HepG2 (cell line): ENCODE results near the gene NDUFC1. TPM values are rescaled to one million over a fixed set of nuclear protein-coding genes. Genes with fewer than 3 reads are reported as not detected.

ENCODE experiments used
- FOXP1 ChIP-seq, 2 experiments: fragments of 450-650 bp in 1 of 2; IDR thresholded peaks; 2 replicates each; pipeline ENCODE4 v1.6.1; 2017 to 2018; ENCODE audit warnings: antibody characterized with exemption in 1 of 2
- GATA4 ChIP-seq: sonication (generic); IDR thresholded peaks from 2 replicates; pipeline ENCODE4 v1.6.1; 2016; ENCODE audit warnings: antibody characterized with exemption, low read depth, borderline replicate concordance
- HNRNPLL ChIP-seq: fragments of 200-400 bp; formaldehyde crosslinking; IDR thresholded peaks from 2 replicates; pipeline ENCODE4 v1.6.1; 2017; ENCODE audit warnings: mild to moderate bottlenecking, low read depth, low read length; ENCODE audit not compliant: poor library complexity, severe bottlenecking
- MAFF ChIP-seq: IDR thresholded peaks from 2 replicates; pipeline ENCODE4 v1.6.1; 2011; ENCODE audit warnings: low read depth, low read length, improper control_type of control experiment
- SCMH1 ChIP-seq: sonication (generic); formaldehyde crosslinking; IDR thresholded peaks from 2 replicates; pipeline ENCODE4 v1.9.0; 2021; ENCODE audit warnings: missing genetic modification reagents, mild to moderate bottlenecking, borderline replicate concordance
- ZNF546 ChIP-seq: sonication (generic); formaldehyde crosslinking; conservative IDR thresholded peaks from 2 replicates; pipeline ENCODE4 v1.8.1; 2023; ENCODE audit warnings: mild to moderate bottlenecking, missing genetic modification reagents
- polyA plus RNA-seq, 8 experiments: library from polyadenylated mRNA; depleted of rRNA in 3 of 8; stranded (reverse) in 7 of 8; unstranded in 1 of 8; fragments of >200 nt; fragmentation: Illumina TruSeq in 4 of 8; extraction: Trizol in 4 of 8; gene quantifications; 2 replicates each; pipeline versions ENCODE4 v1.2.1 to v1.2.3, GENCODE V29; 2011 to 2016; ENCODE audit warnings: low read depth in 4 of 8, missing spikeins in 1 of 8, mixed read lengths in 1 of 8; ENCODE audit not compliant: insufficient read depth in 1 of 8
- total RNA-seq, 5 experiments: library from RNA; depleted of rRNA; stranded (reverse); fragments of >200 nt; fragmentation: Illumina TruSeq; extraction: Trizol; gene quantifications; 2 replicates each; pipeline ENCODE4 v1.2.3, GENCODE V29; 2016; ENCODE audit warnings: low read depth in 1 of 5
- TF ChIP-seq, protein P1 (sequence below): sonication (generic); formaldehyde crosslinking; IDR thresholded peaks from 2 replicates; pipeline ENCODE4 v1.8.0; 2022; ENCODE audit warnings: missing genetic modification reagents, mild to moderate bottlenecking, moderate library complexity, borderline replicate concordance
- TF ChIP-seq, protein P2 (sequence below): sonication (generic); formaldehyde crosslinking; IDR thresholded peaks from 2 replicates; pipeline ENCODE4 v1.5.0; 2020; ENCODE audit warnings: mild to moderate bottlenecking, missing genetic modification reagents, borderline replicate concordance
- TF ChIP-seq, protein P3 (sequence below): sonication (generic); IDR thresholded peaks from 2 replicates; pipeline ENCODE4 v1.6.1; 2016; ENCODE audit warnings: low read depth, borderline replicate concordance
- TF ChIP-seq, protein P4 (sequence below): sonication (generic); formaldehyde crosslinking; IDR thresholded peaks from 2 replicates; pipeline ENCODE4 v1.4.0; 2020; ENCODE audit warnings: low read depth, missing genetic modification reagents
- TF ChIP-seq, protein P5 (sequence below), 2 experiments: sonication (generic) in 1 of 2; formaldehyde crosslinking in 1 of 2; IDR thresholded peaks; 2 replicates each; pipeline versions ENCODE4 v1.6.1 to v1.9.0; 2014 to 2022; ENCODE audit warnings: antibody characterized with exemption in 1 of 2, borderline replicate concordance in 1 of 2, inconsistent platforms in 1 of 2, low read depth in 1 of 2, missing genetic modification reagents in 1 of 2

The NDUFC1 gene
- total and polyA plus RNA-seq, 2 of the 13 experiments (the other 11 are each of a cell fraction or from before 2014, with no cell fraction given), result 43.4 to 96.4 TPM

DNA sequence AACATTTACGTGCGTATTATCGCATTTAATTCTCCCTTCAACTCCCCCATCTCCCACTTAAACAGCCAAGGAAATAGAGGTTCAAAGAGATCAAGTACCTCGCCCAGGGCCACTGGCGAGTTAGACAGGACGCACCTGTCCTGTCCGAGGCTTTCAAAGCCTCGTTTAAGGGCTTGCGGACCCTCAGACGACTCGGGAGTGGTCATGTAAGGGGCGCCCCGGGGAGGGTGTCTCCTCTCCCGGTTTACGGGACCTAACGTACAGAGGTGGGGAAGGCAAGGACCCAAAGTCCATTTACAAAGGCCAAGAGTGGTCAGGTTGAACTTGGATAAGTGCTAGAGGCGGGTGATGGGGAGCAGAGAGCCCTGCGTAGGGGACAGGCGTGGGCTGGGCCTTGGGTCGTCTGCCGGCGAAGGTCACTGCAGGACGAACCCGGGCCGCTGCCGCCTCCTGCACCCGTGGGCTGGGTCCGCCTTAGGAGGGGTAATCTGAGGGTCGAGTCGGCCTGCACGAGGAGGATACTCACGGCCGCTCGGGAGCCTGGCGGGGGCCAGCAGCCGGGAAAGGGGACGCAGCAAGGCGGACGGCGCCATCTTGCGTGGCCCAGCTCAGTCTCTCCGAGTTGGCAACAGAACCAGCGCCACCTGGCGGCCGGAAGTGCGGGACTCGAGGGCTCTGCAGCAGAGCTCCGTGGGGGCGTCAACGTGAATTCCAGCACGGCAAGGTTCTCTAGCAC is 6.9 kb downstream of the NDUFC1 start (continued):
- TF ChIP-seq, protein P1, sequence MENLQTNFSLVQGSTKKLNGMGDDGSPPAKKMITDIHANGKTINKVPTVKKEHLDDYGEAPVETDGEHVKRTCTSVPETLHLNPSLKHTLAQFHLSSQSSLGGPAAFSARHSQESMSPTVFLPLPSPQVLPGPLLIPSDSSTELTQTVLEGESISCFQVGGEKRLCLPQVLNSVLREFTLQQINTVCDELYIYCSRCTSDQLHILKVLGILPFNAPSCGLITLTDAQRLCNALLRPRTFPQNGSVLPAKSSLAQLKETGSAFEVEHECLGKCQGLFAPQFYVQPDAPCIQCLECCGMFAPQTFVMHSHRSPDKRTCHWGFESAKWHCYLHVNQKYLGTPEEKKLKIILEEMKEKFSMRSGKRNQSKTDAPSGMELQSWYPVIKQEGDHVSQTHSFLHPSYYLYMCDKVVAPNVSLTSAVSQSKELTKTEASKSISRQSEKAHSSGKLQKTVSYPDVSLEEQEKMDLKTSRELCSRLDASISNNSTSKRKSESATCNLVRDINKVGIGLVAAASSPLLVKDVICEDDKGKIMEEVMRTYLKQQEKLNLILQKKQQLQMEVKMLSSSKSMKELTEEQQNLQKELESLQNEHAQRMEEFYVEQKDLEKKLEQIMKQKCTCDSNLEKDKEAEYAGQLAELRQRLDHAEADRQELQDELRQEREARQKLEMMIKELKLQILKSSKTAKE (CRISPR knock-in tag), result no peak
- TF ChIP-seq, protein P2, sequence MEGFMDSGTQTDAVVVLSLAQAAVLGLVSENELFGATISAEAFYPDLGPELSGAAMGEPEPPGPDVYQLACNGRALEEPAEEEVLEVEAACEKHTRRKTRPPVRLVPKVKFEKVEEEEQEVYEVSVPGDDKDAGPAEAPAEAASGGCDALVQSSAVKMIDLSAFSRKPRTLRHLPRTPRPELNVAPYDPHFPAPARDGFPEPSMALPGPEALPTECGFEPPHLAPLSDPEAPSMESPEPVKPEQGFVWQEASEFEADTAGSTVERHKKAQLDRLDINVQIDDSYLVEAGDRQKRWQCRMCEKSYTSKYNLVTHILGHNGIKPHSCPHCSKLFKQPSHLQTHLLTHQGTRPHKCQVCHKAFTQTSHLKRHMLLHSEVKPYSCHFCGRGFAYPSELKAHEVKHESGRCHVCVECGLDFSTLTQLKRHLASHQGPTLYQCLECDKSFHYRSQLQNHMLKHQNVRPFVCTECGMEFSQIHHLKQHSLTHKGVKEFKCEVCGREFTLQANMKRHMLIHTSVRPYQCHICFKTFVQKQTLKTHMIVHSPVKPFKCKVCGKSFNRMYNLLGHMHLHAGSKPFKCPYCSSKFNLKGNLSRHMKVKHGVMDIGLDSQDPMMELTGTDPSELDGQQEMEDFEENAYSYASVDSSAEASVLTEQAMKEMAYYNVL (CRISPR knock-in tag), result peak; percentile 63
- TF ChIP-seq, protein P3, sequence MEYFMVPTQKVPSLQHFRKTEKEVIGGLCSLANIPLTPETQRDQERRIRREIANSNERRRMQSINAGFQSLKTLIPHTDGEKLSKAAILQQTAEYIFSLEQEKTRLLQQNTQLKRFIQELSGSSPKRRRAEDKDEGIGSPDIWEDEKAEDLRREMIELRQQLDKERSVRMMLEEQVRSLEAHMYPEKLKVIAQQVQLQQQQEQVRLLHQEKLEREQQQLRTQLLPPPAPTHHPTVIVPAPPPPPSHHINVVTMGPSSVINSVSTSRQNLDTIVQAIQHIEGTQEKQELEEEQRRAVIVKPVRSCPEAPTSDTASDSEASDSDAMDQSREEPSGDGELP, result no peak; the same call in 1 of the 2 replicates
- TF ChIP-seq GATA4 (peak; percentile 37; the same call in 1 of the 2 replicates), SCMH1 (CRISPR knock-in tag) (no peak), ZNF546 (CRISPR knock-in tag) (peak; percentile 86; the same call in 1 of the 2 replicates), HNRNPLL (peak; percentile 66), MAFF (no peak), FOXP1 (IDR thresholded peaks at IDR 0.05) (no peak), FOXP1 (CRISPR knock-in tag; IDR thresholded peaks at IDR 0.05) (no peak)
- TF ChIP-seq, protein P4, sequence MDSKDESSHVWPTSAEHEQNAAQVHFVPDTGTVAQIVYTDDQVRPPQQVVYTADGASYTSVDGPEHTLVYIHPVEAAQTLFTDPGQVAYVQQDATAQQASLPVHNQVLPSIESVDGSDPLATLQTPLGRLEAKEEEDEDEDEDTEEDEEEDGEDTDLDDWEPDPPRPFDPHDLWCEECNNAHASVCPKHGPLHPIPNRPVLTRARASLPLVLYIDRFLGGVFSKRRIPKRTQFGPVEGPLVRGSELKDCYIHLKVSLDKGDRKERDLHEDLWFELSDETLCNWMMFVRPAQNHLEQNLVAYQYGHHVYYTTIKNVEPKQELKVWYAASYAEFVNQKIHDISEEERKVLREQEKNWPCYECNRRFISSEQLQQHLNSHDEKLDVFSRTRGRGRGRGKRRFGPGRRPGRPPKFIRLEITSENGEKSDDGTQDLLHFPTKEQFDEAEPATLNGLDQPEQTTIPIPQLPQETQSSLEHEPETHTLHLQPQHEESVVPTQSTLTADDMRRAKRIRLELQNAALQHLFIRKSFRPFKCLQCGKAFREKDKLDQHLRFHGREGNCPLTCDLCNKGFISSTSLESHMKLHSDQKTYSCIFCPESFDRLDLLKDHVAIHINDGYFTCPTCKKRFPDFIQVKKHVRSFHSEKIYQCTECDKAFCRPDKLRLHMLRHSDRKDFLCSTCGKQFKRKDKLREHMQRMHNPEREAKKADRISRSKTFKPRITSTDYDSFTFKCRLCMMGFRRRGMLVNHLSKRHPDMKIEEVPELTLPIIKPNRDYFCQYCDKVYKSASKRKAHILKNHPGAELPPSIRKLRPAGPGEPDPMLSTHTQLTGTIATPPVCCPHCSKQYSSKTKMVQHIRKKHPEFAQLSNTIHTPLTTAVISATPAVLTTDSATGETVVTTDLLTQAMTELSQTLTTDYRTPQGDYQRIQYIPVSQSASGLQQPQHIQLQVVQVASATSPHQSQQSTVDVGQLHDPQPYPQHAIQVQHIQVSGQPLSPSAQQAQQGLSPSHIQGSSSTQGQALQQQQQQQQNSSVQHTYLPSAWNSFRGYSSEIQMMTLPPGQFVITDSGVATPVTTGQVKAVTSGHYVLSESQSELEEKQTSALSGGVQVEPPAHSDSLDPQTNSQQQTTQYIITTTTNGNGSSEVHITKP (CRISPR knock-in tag), result peak; percentile 69; the same call in 1 of the 2 replicates
- TF ChIP-seq, protein P5, sequence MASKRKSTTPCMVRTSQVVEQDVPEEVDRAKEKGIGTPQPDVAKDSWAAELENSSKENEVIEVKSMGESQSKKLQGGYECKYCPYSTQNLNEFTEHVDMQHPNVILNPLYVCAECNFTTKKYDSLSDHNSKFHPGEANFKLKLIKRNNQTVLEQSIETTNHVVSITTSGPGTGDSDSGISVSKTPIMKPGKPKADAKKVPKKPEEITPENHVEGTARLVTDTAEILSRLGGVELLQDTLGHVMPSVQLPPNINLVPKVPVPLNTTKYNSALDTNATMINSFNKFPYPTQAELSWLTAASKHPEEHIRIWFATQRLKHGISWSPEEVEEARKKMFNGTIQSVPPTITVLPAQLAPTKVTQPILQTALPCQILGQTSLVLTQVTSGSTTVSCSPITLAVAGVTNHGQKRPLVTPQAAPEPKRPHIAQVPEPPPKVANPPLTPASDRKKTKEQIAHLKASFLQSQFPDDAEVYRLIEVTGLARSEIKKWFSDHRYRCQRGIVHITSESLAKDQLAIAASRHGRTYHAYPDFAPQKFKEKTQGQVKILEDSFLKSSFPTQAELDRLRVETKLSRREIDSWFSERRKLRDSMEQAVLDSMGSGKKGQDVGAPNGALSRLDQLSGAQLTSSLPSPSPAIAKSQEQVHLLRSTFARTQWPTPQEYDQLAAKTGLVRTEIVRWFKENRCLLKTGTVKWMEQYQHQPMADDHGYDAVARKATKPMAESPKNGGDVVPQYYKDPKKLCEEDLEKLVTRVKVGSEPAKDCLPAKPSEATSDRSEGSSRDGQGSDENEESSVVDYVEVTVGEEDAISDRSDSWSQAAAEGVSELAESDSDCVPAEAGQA (IDR thresholded peaks at IDR 0.05; ENCODE audit: low read depth), result 0 out of 2 replicates have a peak, but pooled peaks have one; percentile 39
- TF ChIP-seq, protein P5 (CRISPR knock-in tag; IDR thresholded peaks at IDR 0.05; ENCODE audit: borderline replicate concordance), result peak; percentile 68; the same call in 1 of the 2 replicates
